SH-SY5Y (cell line): ENCODE data around the gene LACTB.

Experiments
- GATA2 ChIP-seq: IDR thresholded peaks from 2 replicates; pipeline ENCODE4 v1.6.1; 2011; ENCODE audit warnings: mild to moderate bottlenecking, low read depth, low read length
- GATA3 ChIP-seq: IDR thresholded peaks from 2 replicates; pipeline ENCODE4 v1.6.1; 2011; ENCODE audit warnings: low read depth, mild to moderate bottlenecking, low read length, moderate library complexity

The LACTB gene

GRCh38 chr15:63188926-63189871 is 67.5 kb downstream of the LACTB start, which contains the start of gene RAB8B:
Gene RAB8B, plus strand, starts transcription at chr15:63189606. Its CDS starts 19 bp downstream, at chr15:63189625.
- no peak for TF ChIP-seq GATA3
- no peak for TF ChIP-seq GATA2

- TF ChIP-seq GATA2 = no peak
- TF ChIP-seq GATA3 = no peak
These were observed 68.5 kb downstream of the LACTB start for GRCh38 chr15:63189941-63190768.

GRCh38 chr15:63190769-63191649 is 69.3 kb downstream of the LACTB start:
- TF ChIP-seq GATA3 (no peak), GATA2 (no peak)
